HG03060 (cell line): ENCODE results near the gene RBM26.
"Not testable (repeated sequence)": the region's sequence is repeated elsewhere in the genome, so short reads cannot be mapped to it uniquely, and the experiment has no call there.

ENCODE experiments used
- ATAC-seq: cut with Tn5 transposase; IDR thresholded peaks from one replicate; pipeline ENCODE4 v1.9.1; 2021; ENCODE audit warnings: low read depth, moderate number of reproducible peaks; ENCODE audit not compliant: unreplicated experiment

Gene RBM26

GRCh38 chr13:79287939-79288795 lies 117.9 kb downstream of the RBM26 start:
- ATAC-seq = no peak

GRCh38 chr13:79285159-79285558 lies 120.9 kb downstream of the RBM26 start:
- no peak for ATAC-seq

- ATAC-seq = no peak
These were observed 122.3 kb downstream of the RBM26 start for GRCh38 chr13:79283742-79284141.

- ATAC-seq = no peak
These were observed 123.1 kb downstream of the RBM26 start for GRCh38 chr13:79282976-79283375.

- no peak for ATAC-seq
These were observed 123.5 kb downstream of the RBM26 start for GRCh38 chr13:79282508-79282907.

GRCh38 chr13:79281339-79281747 lies 124.7 kb downstream of the RBM26 start:
- no peak for ATAC-seq

GRCh38 chr13:79279735-79280134 lies 126.3 kb downstream of the RBM26 start:
- ATAC-seq = not testable (repeated sequence)

GRCh38 chr13:79273045-79273444 lies 133.0 kb downstream of the RBM26 start:
- ATAC-seq = no peak

GRCh38 chr13:79271616-79272015 lies 134.4 kb downstream of the RBM26 start:
- no peak for ATAC-seq

- no peak for ATAC-seq
These were observed 135.2 kb downstream of the RBM26 start for GRCh38 chr13:79270859-79271258.
